Stimulated activated CD4-positive, alpha-beta T cell treated with anti-CD3 and anti-CD28 coated beads, Interleukin-1b, Interleukin-23, amount 100 ng/mL, for 48 hours (primary cell): Measurements from ENCODE around the gene CBLL1.

Experiments used
- DNase-seq: peaks from one replicate; pipeline ENCODE4 v3.0.0-alpha.2; 2020

The CBLL1 gene

DNA sequence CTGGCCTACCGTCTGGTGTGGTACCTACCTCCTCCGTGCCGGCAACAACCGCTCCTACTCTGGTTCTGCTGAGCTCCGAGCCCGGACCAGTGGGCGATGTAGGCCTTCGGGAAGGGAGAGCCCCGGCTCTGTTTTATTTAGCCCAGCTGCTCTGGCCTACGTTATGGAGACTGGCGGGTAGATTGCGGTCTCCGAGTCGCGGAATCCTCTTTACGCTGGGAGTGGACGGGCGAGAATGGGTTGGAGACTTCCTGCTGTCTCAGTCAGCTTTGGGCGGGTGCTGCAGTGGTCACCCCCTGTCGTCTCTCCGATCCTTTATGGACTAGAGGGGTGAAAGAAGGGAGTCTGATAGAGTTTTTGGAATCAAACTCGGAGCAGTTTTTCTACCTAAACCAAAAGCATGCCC, 406 bp downstream of the CBLL1 start:
- no peak for DNase-seq

DNA sequence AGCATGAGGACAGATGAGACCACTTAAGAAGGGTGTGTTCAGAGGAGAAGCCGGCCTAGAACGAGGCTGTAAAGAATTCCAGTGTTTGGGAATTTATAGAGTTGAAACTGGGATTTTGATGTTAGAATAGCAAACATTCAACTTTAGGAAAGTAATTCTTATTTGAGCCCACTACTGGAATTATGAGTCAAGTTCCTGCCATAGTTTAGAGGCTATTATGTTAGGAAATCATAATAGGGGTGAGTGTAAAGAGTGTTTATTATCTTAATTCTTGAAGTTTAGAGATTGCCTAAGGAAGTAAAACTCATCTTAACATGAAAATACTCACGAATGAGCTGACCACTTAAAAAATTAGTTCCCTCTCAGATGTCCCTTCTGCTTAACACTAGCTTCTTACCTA, 2.1 kb downstream of the CBLL1 start:
- no peak for DNase-seq

DNA sequence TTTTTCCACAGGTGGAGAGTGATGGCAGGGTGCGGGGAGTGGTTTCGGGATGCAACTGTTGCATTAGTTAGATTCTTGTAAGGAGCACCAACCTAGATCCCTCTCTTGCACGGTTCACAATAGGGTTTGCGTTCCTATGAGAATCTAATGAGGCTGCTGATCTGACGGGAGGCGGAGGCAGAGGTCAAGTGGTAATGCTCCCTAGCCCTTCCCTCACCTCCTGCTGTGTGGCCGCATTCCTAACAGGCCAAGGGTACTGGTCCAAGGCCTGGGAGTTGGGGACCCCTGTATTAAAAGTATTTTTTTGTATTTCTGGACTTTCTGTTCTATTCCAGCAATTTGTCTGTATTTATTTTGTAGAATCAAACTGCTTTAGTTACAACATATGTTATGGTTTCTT, 7.2 kb downstream of the CBLL1 start:
- no peak for DNase-seq

DNA sequence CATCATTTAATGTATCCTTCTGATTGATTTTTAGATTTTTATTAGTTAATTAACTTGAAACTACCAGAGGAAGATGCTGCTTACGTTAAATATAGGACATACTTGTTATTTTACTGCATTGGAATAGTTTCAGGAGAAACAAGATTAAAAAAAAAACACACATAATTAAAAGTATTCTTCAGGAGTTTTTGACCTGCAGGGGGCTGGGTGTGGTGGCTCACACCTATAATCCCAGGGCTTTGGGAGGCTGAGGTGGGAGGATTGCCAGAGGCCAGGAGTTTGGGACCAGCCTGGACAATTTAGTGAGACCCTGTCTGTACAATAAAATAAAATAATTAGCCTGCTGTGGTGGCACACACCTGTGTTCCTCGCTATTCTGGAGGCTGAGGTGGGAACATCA, 10.7 kb downstream of the CBLL1 start:
- DNase-seq = no peak

DNA sequence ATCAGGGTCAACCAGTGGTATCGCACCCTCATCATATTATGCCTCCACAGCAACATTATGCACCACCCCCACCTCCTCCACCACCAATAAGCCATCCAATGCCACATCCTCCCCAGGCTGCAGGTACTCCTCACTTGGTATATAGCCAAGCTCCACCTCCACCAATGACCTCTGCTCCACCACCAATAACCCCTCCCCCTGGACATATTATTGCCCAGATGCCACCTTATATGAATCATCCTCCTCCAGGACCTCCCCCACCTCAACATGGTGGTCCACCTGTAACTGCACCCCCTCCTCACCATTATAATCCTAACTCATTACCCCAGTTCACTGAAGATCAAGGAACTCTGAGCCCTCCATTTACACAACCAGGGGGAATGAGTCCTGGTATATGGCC, 14.7 kb downstream of the CBLL1 start:
- no peak for DNase-seq

DNA sequence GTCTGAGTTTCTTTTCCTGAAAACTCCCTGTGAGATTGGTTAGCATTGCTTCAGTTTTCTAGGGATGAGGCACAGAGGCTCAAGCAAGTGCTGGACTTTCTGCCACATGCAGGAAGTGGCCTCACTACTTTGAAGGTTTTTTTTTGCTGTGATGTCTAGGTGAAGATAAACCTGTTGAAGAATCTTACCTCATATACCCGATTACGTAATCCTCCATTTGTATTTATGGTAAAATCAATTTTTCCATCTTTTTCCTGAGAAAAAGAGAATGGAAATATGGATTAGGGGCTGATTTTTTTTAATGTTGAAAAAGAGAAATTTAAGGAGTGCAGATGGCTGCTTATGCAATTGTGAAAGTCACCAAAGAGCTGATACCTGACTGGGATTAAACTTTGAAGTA, 23.4 kb downstream of the CBLL1 start:
- DNase-seq = no peak

DNA sequence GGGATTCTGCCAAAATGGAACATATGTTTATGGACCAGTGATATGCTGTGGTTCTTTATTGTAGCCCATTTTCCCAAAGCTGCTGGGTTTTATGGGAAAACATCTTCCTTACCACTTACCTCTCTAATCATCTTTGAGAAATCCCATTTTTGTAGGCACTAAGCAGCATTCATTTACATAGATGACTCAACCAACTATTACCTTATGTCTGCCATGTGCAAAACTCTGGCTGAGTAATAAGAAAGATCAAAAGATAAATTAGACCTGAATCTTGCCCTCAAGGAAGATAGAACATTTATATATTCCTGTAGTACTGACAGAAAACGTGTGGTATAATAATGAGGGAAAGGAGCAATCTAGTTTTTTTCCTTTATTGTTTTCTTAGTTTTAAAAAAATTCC, 24.3 kb downstream of the CBLL1 start:
- no peak for DNase-seq

DNA sequence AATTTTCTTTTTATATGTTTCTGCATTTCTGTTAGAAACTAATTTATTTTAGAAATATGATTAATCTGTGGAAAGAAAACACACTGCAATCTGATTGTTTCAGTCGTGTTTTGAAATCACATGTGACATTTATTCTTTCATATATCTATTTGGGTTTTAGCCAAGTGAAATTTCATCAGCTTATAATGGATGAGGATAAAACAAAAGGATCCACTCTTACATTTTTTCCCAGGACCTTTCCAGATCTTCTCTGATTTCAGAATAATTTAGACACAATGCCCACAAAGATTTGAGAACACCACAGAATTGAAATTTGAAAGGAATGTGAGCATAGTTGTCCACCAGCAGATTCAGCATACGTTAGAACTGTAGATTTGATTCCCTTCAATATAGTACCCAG, 29.1 kb downstream of the CBLL1 start:
- no peak for DNase-seq

DNA sequence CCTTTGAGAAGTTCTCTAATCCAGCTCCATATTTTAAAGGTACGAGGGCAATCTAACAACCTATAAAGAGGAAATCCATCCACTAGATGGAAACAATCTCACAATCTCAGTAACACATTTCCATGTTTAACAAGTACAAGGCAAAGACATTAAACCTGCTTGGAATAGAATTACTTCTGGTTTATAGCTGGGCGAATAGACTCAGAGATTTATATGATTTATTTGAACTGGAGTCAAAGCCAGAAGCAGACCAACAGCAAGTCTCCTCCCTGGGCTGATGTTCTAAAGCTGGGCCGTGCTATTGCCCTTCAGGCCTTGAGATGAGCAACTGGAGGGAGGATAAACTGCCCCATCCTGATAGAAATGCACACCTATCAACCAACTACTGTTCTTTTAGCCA, 33.8 kb downstream of the CBLL1 start:
- no peak for DNase-seq

DNA sequence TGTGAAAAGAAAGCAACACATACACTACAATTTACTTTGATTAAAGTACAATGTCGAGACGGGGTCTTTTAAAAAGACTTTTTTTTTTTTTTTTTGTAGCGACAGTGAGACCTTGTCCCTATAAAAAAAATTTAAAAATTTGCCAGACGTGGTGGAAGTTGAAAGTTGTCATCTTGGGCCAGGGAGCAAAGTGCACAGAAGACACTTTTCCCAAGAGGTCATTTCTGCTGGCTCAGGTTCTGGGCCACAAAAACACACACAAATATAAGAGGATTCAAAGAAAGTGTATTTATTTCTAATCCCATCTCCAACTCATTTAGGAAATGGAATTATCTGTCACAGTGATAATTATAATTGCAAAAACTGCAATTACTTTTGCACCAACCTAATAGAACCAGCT, 34.3 kb downstream of the CBLL1 start:
- DNase-seq = no peak

DNA sequence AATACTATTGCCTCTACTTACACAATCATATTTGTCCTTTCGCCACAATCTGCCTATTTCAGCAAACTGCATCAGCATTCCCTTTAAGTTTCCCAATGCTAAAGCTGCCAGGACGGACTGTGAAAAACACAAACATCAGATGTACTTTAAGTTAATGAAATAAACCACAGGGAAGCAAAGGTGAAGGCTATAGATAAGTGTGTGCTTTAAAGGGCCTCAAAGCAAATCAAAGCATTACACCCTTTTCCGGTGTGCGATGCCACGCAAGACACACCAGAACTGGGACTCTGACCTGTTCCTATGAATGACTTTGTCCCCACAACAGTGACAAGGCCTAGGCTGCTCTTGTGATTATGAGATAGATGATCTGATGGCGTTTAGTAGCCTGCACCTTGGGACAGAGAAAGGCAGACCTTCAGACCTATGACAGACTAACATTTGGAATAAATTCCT, 35.7 kb downstream of the CBLL1 start:
- DNase-seq = no peak

DNA sequence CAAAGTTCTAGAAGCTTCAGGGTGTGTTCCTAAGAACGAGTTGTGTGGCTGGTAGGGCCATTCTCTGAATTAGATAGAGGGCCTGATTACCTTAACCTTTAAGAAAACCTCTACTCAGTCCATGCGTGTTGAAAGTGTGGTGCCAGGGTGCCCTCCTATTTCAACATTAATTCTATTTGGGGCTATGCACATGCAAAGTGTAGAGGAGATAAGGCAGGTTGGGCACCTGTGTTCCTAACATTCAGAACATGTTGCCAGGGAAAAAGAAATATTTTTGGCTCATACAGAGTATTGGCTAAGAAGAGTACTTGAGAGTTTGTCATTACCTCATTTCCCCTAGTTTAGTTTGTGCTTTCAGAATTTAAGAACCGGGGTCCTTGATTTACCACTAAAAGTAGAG, 38.4 kb downstream of the CBLL1 start:
- DNase-seq = no peak

DNA sequence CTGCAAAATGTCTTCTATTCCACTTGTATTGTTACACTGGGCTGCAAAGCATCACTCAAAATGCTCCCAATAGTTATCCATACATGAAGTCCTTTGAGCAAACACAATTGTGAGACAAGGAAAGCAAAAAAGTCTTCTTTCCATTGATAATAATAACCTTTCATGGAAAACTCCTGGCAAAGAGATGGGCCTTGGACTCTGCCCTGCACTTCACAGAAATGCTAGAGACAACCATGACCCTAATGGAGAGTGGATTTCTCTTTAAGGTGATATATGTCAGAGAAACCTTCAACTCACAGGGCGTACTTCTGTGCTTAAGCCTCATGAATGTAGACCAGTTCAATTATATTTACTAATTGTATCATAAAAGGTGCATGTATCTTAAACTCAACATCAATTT, 39.7 kb downstream of the CBLL1 start:
- DNase-seq = no peak

DNA sequence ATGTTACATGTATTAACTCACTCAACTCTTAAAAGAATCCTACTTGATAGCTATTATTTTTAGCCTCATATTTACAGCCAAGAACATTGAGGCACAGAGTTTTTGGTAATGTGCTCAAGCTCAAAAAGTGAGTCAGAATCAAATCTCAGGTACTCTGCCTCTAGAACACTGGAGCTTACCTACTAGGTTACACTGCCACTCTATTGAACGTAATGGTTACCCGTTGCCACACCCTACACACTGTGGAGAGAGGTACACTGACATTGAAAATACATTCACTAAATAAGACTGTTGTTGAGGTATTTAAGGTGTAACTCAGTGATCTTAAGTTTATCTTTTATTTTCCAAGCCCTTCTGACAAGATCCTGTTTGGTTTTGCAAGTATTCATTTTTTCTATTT, 41.2 kb downstream of the CBLL1 start:
- DNase-seq = no peak

DNA sequence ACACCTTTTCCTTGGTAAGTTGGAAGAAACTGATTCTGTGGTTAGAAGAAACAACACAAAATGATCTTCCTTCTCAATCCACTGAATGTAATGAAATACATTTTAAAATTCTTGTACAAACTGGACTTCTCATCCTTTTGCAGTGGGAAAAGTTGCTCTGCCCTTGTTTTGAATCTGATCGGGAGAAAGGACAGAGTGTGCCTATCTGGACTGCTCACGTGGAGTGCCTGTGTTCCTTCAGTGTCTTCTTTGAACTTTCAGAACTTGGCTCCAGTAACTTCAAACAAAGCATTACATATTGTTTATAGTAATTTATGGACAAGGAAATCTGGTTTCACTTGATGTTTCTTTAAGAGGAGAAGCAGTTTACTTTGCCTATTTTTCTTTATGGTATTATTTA, 42.0 kb downstream of the CBLL1 start:
- no peak for DNase-seq

DNA sequence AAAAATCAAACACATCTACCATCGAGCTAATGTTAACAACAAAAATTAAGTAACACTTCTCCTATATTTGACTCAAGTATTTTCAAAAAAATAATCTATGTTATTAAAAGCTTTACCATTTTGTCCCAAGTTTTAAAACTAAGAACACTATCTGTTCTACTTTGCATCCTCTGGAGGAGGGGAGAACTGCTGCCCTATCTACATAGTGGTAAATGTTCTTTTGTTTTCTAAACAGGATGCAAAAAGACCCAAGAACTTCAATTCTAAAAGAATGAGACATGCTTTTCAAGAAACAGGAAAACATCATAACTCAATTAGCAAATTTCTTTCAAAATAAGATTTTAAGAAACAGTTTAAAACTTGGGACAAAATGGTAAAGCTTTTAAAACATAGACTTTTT, 44.3 kb downstream of the CBLL1 start:
- no peak for DNase-seq

DNA sequence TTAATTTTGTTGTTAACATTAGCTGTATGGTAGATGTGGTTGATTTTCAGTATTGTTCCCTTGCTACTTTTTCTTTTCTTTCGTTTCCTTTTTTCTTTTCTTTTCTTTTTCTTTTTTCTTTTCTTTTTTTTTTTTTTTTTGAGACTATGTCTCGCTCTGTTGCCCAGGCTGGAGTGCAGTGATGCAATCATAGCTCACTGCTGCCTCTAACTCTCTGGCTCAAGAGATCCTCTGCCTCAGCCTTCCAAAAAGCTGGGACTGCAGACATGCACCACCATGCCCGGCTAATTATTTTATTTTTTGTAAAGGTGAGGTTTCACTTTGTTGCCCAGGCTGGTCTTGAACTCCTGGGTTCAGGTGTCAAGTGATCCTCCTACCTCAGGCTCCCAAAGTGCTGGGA, 44.7 kb downstream of the CBLL1 start:
- no peak for DNase-seq

DNA sequence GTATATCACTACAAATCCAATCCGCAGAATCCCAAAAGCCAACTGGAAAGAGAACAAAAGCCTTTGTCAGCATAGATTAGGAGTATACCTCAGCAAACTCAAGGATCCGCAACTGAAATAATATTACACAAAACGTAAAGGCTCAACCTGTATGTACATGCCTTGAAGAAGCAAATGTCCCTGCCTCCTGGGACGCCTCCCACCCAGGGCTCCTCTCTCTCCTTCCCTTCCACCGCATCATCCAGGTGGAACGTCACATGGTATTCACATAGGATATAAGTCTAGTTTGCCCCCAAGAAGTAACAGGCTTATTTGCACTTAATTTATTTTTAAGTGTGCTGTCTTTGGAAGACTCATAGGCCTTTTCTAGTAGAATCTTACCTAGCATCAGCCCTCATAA, 45.7 kb downstream of the CBLL1 start:
- no peak for DNase-seq

DNA sequence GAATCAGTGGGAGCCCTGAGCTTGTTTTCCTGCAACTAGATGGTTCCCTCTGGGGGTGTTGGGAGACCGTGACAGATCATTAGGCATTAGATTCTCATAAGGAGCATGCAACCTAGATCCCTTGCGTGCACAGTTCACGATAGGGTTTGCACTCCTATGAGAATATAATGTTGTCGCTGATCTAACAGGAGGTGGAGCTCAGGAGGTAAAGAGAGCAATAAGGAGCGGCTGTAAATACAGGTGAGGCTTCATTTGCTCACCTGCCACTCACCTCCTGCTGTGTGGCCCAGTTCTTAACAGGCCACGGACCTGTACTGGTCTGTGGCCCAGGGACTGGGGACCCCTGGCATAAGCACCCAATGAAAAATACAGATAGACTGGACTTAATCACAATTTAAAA, 48.4 kb downstream of the CBLL1 start:
- no peak for DNase-seq

DNA sequence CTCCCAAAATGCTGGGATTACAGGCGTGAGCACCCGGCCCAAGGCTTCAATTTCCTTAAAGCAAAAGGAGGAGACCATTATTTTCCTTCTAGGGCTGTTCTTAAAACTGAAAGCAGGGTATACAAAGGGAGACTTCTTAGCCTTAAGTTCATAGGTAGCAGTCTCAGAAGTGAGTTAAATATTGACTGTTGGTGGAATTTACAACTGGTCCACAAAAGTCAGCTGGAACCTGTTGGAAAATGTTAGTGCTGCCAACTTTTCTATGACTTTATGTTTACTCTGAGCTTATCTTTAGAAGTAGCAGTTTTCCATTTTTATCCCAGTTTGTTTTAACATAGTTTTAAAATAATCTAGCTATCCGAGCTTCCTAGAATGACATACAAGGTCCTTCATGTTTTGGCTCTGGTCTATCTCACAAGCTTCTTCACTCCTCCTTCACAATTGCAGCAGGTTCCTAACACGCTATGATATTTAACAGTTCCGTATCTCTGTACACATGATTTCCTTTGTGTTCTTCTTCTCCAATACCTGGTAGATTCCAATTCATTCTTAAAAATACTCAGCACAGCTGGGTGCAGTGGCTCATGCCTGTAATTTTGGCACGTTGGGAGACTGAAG, 55.8 kb downstream of the CBLL1 start:
- DNase-seq = no peak

DNA sequence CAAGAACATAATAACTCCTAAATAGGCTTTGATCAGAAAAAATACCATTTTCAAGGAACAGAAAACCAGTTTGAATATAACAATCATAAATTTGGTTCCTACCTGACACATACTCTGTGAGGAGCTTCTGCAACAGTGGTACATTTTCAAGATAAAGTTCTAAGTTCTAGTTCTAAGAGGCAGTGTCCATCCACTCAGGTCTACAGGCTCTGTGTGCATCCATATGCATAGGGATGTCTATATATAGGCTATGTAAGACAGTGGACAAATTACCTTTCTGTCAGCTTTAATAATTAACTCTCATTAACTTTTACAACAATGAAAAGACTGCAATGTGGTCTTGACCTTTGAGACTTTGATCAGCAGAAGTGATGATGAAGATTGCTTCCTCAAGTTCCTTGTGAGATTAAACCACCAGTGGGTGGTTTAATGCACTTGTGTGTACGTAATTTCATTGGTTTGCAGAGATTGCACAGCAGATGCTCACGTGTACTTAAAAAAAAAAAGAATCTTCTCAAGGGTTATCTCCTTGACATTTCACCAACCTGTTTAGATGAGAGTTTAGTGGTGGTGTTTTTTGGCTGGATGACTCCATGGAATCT, 59.2 kb downstream of the CBLL1 start, which contains the start of gene SLC26A3:
TSS of gene SLC26A3 (minus strand) at position 215 of the 602 bp plus-strand sequence. CDS start 8,714 bp downstream, outside the sequence.
- no peak for DNase-seq

DNA sequence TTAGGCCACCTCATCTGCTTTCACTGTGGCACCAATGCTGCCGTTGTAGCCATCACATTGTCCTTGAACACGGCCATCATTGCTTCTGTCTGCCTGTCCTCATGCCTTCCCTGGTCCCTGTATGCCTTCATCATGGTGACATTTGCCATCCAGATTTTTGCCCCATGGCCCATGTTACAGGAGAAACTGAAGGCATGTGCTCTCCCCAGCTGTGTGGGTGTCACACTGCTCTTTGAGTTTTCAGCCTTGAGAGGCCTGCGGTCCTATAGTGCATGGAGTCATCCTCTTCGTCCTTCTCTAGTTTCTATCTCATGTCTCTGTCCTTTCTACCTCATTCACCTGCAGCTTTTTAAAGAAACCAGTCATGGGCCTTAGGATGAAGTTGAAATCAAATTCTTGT, 65.2 kb downstream of the CBLL1 start:
- DNase-seq = no peak

DNA sequence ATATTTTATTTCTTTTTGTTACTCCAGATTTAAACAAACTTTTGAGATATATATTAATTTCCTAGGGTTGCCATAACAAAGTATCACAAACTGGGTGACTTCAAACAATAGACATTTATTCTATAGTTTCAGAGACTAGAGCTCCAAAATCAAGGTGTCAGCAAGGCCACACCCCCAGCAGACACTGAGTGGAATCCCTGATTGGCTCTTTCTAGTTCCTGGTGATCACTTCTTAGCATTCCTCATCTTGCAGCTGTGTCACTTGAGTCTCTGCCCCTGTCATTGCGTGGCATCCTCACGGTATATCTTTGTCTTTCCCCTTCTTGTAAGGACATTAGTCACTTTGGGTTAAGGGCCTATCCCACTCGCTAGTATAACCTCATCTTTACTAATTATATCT, 66.7 kb downstream of the CBLL1 start:
- peak; percentile 17 for DNase-seq
